BLaER1 treated with 17β-estradiol and CSF1 and Interleukin-3, amounts not matched to agents 10 nM and 100 nM (cell line): ENCODE data around the gene ZNF652.

Experiments
- H3K27ac ChIP-seq, 11 experiments: shearing (Covaris generic); formaldehyde crosslinking; 2 replicates each; pipeline ENCODE4 v1.8.1; 2022
- H3K27me3 ChIP-seq, 11 experiments: shearing (Covaris generic); formaldehyde crosslinking; 2 replicates each; pipeline ENCODE4 v1.8.1; 2022
- H3K36me3 ChIP-seq, 11 experiments: shearing (Covaris generic); formaldehyde crosslinking; 2 replicates each; pipeline ENCODE4 v1.8.1; 2022
- H3K4me1 ChIP-seq, 10 experiments: shearing (Covaris generic); formaldehyde crosslinking; 2 replicates each; pipeline ENCODE4 v1.8.1; 2022
- H3K4me2 ChIP-seq, 11 experiments: shearing (Covaris generic); formaldehyde crosslinking; 2 replicates each; pipeline ENCODE4 v1.8.1; 2022
- H3K4me3 ChIP-seq, 10 experiments: shearing (Covaris generic); formaldehyde crosslinking; 2 replicates each; pipeline ENCODE4 v1.8.1; 2022
- H3K9ac ChIP-seq, 11 experiments: shearing (Covaris generic); formaldehyde crosslinking; 2 replicates each; pipeline ENCODE4 v1.8.1; 2022
- H3K9me3 ChIP-seq, 11 experiments: shearing (Covaris generic); formaldehyde crosslinking; replicated peaks in 1 of 11; 2 replicates each; pipeline ENCODE4 v1.8.1; 2022
- H4K20me1 ChIP-seq, 11 experiments: shearing (Covaris generic); formaldehyde crosslinking; 2 replicates each; pipeline ENCODE4 v1.8.1; 2022
- Cebpa-rat ChIP-seq, 11 experiments: shearing (Covaris generic); IDR thresholded peaks; 2 replicates each; pipeline ENCODE4 v1.8.1; 2022

ZNF652 gene

DNA sequence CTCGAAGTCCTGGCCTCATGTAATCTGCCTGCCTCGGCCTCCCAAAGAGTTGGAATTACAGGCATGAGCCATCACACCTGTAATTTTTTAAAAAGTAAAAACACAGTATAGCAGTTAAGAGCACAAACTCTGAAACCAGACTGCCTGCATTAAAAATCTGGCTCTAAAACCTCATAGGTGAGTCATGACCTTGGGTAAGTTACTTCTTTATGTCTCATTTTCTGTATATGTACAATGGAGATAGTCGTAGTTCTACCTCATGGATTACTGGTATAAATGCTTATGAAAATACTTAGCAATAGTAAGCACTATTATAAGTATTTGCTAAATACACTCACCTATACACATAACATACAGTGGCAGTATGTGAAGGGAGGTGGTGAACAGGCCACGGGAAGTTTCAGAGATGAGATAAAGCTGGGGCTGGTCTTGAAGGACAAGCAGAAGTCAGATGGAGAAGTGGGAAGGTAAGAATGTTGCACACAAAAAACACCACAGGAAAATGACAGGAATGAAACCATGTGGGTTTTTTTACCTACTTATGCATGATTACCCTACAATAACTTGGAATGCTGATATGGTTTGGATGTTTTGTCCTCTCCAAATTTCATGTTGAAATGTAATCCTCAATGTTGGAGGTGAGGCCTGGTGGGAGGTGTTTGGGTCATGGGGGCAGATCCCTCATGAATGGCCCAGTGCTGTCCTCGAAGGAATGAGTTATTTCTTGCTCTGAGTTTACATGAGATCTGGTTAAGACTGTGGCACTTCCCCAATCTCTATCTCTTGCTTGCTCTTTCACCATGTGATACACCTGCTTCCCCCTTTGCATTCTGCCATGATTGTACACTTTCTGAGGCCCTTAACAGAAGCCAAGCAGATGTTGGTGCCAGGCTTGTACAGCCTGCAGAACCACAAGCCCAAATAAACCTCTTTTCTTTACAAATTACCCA lies 33.9 kb downstream of the ZNF652 start:
- no peak overlapping the region for H3K9ac ChIP-seq
- H3K4me2 ChIP-seq, result peak overlapping the region in 4 of 11 experiments; percentile 6 to 60 (median 28); a peak in 6 of 22 replicates
- TF ChIP-seq Cebpa-rat (IDR thresholded peaks at IDR 0.05), result no peak
- peaks cover 0 to 82% (median 12%) of the 10 kb centered on the region in 11 experiments; a peak in 12 of 22 replicates for H4K20me1 ChIP-seq
- H3K36me3 ChIP-seq, result no peaks in the 10 kb centered on the region; a peak in 1 of 22 replicates
- H3K27ac ChIP-seq, result no peak overlapping the region
- no peaks in the 10 kb centered on the region for H3K9me3 ChIP-seq
- H3K27me3 ChIP-seq, result no peaks in the 10 kb centered on the region
- H3K4me1 ChIP-seq, result peaks cover 7 to 22% (median 17%) of the 10 kb centered on the region in 10 experiments; a peak in 19 of 20 replicates
- no peak overlapping the region for H3K4me3 ChIP-seq

DNA sequence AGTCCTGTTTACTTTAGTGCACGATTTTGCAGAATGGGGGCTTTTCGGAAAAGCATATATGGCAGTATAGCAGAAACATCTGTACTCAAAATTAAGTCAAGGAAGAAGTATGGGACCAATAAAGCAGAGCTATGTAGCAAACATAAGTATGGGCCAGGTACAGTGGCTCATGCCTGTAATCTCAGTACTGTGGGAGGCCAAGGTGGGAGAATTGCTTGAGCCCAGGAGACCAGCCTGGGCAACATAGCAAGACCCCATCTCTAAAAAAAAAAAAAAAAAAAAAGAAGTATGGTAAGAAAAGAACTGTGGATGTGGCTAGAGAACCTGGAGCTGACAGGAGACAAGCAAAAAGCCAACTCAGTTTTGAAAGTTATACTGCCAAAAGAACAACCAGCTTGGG lies 36.1 kb downstream of the ZNF652 start:
- H3K4me3 ChIP-seq, result no peak overlapping the region
- H3K4me1 ChIP-seq, result peaks cover 9 to 23% (median 18%) of the 10 kb centered on the region in 10 experiments; a peak in 19 of 20 replicates
- peaks cover 0 to 11% (median 0%) of the 10 kb centered on the region in 11 experiments; a peak in 2 of 22 replicates for H3K36me3 ChIP-seq
- H4K20me1 ChIP-seq, result peaks cover 0 to 78% (median 12%) of the 10 kb centered on the region in 11 experiments; a peak in 12 of 22 replicates
- H3K4me2 ChIP-seq, result no peak overlapping the region
- no peaks in the 10 kb centered on the region for H3K9me3 ChIP-seq
- H3K27me3 ChIP-seq, result no peaks in the 10 kb centered on the region
- TF ChIP-seq Cebpa-rat (IDR thresholded peaks at IDR 0.05), result no peak
- no peak overlapping the region for H3K9ac ChIP-seq
- no peak overlapping the region for H3K27ac ChIP-seq

DNA sequence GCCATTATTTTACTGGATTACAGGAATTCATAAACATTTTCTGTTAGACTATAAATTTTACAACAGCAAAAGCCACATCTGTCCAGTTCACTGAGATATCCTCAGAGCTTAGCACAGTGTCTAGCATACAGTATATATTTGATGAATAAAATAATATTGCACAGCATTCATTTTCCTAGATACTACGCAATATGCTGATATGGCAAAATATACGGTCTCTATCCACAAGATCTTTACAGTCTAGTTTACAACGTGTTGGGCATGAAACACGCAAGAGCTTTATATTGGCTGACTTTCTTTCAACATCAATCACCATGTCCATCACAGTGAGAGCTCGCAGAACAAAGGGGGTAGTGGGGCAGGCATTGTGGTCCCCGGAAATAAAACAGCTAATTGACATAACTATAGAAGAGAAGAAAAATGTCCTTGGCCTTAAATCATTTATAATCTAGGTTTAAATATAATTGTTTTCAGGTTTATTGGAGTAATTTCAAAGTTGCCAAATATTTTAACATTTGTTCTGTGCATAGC lies 43.5 kb downstream of the ZNF652 start:
- no peak overlapping the region for H3K9ac ChIP-seq
- TF ChIP-seq Cebpa-rat (IDR thresholded peaks at IDR 0.05), result no peak

DNA sequence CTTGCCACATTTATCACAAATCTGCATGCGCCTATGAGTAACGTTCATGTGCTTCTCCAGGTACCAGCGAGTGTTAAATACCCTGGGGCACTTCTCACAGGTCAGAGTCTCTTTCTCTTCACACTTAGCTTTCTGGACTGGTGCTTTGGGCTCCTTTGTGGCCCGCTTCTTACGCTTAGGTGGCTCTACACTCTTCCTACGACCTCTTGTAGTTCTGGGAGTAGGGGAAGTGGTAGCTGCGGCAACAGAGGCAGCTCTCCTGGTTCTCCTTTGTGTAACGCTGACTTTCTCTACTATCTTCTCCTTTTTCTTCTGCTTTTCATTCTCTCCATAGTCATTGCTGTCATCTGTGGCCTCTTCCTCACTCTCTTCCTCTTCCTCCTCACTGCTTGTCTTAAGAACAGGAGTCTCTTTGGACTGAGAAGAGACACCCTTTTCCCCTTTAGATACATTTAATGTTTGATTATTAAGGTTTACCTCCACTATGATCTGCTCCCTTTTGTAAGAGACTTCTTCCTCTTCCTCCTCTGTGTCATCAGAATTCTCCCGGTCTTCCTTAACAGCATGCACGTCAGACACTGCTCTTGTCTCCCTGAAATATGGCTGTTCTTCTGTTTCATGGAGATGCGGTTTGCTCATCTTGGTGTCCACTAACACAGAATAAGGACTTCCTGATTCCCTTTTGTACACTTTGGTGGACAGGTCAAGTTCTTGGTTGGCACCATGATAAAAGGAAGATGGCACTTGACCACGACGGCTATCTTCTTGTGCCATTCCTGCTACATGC lies 45.0 kb downstream of the ZNF652 start:
- Histone ChIP-seq H3K9me3 (no peaks in the 10 kb centered on the region), H3K4me3 (peak overlapping the region in 2 of 10 experiments; percentile 9 to 27; a peak in 2 of 20 replicates), H3K27me3 (no peaks in the 10 kb centered on the region), H3K4me2 (peak overlapping the region; percentile 69 to 88 (median 78)), H3K9ac (peak overlapping the region in 9 of 11 experiments; percentile 26 to 66 (median 32); a peak in 14 of 22 replicates), H4K20me1 (peaks cover 0 to 14% (median 0%) of the 10 kb centered on the region in 11 experiments; a peak in 2 of 22 replicates), H3K36me3 (peaks cover 0 to 15% (median 6%) of the 10 kb centered on the region in 11 experiments; a peak in 14 of 22 replicates), H3K27ac (peak overlapping the region in 10 of 11 experiments; percentile 46 to 71 (median 61); a peak in 20 of 22 replicates), H3K4me1 (peaks cover 21 to 38% (median 27%) of the 10 kb centered on the region in 10 experiments)
- no peak for TF ChIP-seq Cebpa-rat (IDR thresholded peaks at IDR 0.05)

More for the DNA sequence above, 43.5 kb downstream of the ZNF652 start:
- H3K4me3 ChIP-seq, result no peak overlapping the region
- H3K36me3 ChIP-seq, result peaks cover 0 to 11% (median 0%) of the 10 kb centered on the region in 11 experiments; a peak in 1 of 22 replicates
- no peaks in the 10 kb centered on the region for H3K27me3 ChIP-seq
- peaks cover 26 to 44% (median 33%) of the 10 kb centered on the region in 10 experiments for H3K4me1 ChIP-seq
- no peaks in the 10 kb centered on the region for H3K9me3 ChIP-seq
- H3K27ac ChIP-seq, result no peak overlapping the region
- peak overlapping the region in 4 of 11 experiments; percentile 77 to 82 (median 78); a peak in 4 of 22 replicates for H3K4me2 ChIP-seq
- H4K20me1 ChIP-seq, result peaks cover 0 to 21% (median 0%) of the 10 kb centered on the region in 11 experiments; a peak in 2 of 22 replicates

DNA sequence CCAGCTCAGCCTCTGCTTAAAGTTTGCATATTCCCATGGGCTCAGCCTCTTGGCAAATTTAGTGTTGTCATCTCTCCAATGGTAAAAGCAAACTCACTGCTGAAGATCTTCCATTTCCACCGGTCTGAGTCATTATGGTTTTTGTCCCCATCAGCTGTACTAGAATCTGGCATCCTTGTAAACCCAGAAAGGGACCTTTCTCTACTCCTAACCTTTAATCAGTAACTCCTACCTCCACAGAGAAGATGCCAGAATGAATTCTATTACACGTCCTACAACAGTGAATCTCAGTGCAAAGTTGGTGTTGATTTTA lies 45.8 kb downstream of the ZNF652 start:
- H3K4me2 ChIP-seq, result peak overlapping the region; percentile 69 to 88 (median 78)

DNA sequence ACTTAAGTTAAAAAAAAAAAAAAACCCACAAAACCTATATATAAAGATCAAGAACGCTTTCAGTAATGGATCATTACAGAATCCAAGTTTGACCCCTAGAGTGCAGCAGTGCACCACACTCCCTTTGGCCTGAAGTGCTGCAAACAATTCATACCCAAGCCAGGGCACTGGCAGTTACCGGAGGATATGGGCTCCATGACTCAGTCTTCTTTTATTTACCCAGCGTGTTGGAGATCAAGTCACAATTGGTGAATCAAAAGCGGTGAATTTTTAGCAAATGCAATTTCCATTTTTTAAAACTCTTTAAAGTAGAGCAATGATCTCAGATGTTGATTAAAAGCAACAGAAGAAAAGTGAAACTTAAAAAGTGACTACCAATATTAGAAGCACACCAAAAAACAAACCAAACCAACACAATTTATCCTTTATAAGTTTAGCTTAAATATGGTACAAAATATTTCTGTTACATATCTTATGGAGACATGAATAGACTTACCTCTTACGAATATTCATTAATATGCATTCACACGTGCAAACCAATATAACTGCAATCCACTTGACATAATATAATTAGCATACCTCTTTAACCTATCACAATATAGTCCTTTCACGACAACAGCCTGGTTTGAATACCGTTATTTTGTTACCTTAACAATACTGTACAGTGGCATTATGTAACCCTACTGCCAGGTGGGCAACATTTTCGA lies 46.3 kb downstream of the ZNF652 start:
- Histone ChIP-seq H3K9me3 (no peaks in the 10 kb centered on the region), H4K20me1 (peaks cover 0 to 14% (median 0%) of the 10 kb centered on the region in 11 experiments; a peak in 2 of 22 replicates), H3K4me1 (peaks cover 21 to 35% (median 27%) of the 10 kb centered on the region in 10 experiments), H3K27me3 (no peaks in the 10 kb centered on the region), H3K36me3 (peaks cover 0 to 24% (median 16%) of the 10 kb centered on the region in 11 experiments; a peak in 15 of 22 replicates), H3K4me2 (peak overlapping the region; percentile 69 to 88 (median 78)), H3K27ac (peak overlapping the region in 7 of 11 experiments; percentile 47 to 71 (median 63); a peak in 11 of 22 replicates), H3K4me3 (no peak overlapping the region), H3K9ac (0 out of 22 replicates have a peak overlapping the region, but pooled peaks of 1 of the 11 experiments have one; percentile 7)
- TF ChIP-seq Cebpa-rat (IDR thresholded peaks at IDR 0.05), result no peak

More for the DNA sequence above, 45.8 kb downstream of the ZNF652 start:
- H3K36me3 ChIP-seq, result peaks cover 0 to 19% (median 14%) of the 10 kb centered on the region in 11 experiments; a peak in 15 of 22 replicates
- no peaks in the 10 kb centered on the region for H3K27me3 ChIP-seq
- peak overlapping the region in 9 of 11 experiments; percentile 47 to 71 (median 62); a peak in 16 of 22 replicates for H3K27ac ChIP-seq
- H4K20me1 ChIP-seq, result peaks cover 0 to 14% (median 0%) of the 10 kb centered on the region in 11 experiments; a peak in 2 of 22 replicates
- peaks cover 21 to 38% (median 27%) of the 10 kb centered on the region in 10 experiments for H3K4me1 ChIP-seq
- peak overlapping the region in 5 of 11 experiments; percentile 26 to 66 (median 51); a peak in 6 of 22 replicates for H3K9ac ChIP-seq
- no peaks in the 10 kb centered on the region for H3K9me3 ChIP-seq
- TF ChIP-seq Cebpa-rat (IDR thresholded peaks at IDR 0.05), result 0 out of 22 replicates have a peak, but pooled peaks of 1 of the 11 experiments have one; percentile 40
- H3K4me3 ChIP-seq, result no peak overlapping the region

DNA sequence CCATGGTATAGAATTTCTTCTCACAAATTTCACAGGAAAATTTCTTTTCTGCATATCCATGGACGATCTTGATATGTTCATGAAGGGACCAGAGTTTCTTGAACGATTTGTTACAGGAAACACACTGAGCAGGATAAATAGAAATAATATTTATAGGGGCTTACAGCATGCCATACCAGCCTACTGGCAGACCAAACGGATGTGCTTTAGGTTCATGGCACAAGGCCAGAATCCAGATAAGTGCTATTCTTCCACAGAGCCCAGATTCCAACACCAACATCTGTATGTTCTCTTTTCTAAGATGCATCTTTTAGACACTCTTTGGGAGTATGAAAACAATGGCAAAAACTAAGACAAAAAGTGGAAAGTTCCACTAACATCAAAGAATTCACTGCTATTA lies 49.3 kb downstream of the ZNF652 start:
- TF ChIP-seq Cebpa-rat (IDR thresholded peaks at IDR 0.05), result no peak
- H3K9me3 ChIP-seq, result no peaks in the 10 kb centered on the region
- no peaks in the 10 kb centered on the region for H3K27me3 ChIP-seq
- peaks cover 21 to 23% (median 22%) of the 10 kb centered on the region in 10 experiments for H3K4me1 ChIP-seq
- H3K9ac ChIP-seq, result no peak overlapping the region
- H4K20me1 ChIP-seq, result peaks cover 0 to 7% (median 0%) of the 10 kb centered on the region in 11 experiments; a peak in 2 of 22 replicates
- H3K27ac ChIP-seq, result no peak overlapping the region
- H3K4me3 ChIP-seq, result no peak overlapping the region
- H3K36me3 ChIP-seq, result peaks cover 0 to 35% (median 16%) of the 10 kb centered on the region in 11 experiments; a peak in 16 of 22 replicates
- H3K4me2 ChIP-seq, result no peak overlapping the region
